Limb (tissue), 2 donors: ENCODE data around the gene FHOD1.
A peak's percentile ranks its signal among the peaks of the same experiment; 100 is the strongest.

ENCODE experiments used
- DNase-seq, 2 donors: peaks; one replicate each; pipeline ENCODE4 v3.0.0-alpha.2; 2016; ENCODE audit errors: extremely low spot score in 2 of 2

FHOD1 gene

GRCh38 chr16:67247192-67248072 lies at the start of gene FHOD1:
Gene FHOD1, minus strand, starts transcription at chr16:67247481. Its CDS starts 71 bp downstream, at chr16:67247410.
- DNase-seq, result peak; percentile 94 to 96

GRCh38 chr16:67296420-67296819 lies 49.1 kb upstream of the FHOD1 start:
- DNase-seq, result no peak

GRCh38 chr16:67294938-67295361 lies 47.7 kb upstream of the FHOD1 start:
- DNase-seq, result no peak

- DNase-seq, result no peak
Observed at GRCh38 chr16:67294171-67294757, 47.0 kb upstream of the FHOD1 start.

GRCh38 chr16:67291461-67291860 lies 44.2 kb upstream of the FHOD1 start:
- DNase-seq, result no peak

GRCh38 chr16:67287960-67288359 lies 40.7 kb upstream of the FHOD1 start:
- no peak for DNase-seq

- no peak for DNase-seq
Observed at GRCh38 chr16:67286441-67287235, 39.4 kb upstream of the FHOD1 start.

- peak in 1 of 2 donors; percentile 48 for DNase-seq
Observed at GRCh38 chr16:67284699-67285646, 37.7 kb upstream of the FHOD1 start.

GRCh38 chr16:67283826-67284555 lies 36.7 kb upstream of the FHOD1 start:
- DNase-seq, result no peak

- DNase-seq, result no peak
Observed at GRCh38 chr16:67283039-67283825, 36.0 kb upstream of the FHOD1 start.

- DNase-seq, result no peak
Observed at GRCh38 chr16:67282447-67282805, 35.1 kb upstream of the FHOD1 start.

- no peak for DNase-seq
Observed at GRCh38 chr16:67281536-67282446, 34.5 kb upstream of the FHOD1 start.

- DNase-seq, result no peak
Observed at GRCh38 chr16:67280090-67281015, 33.1 kb upstream of the FHOD1 start.

- peak; percentile 61 to 79 for DNase-seq
Observed at GRCh38 chr16:67279296-67280089, 32.2 kb upstream of the FHOD1 start, which contains the start of gene PLEKHG4. Gene PLEKHG4, plus strand, starts transcription at chr16:67279532. Its CDS starts 513 bp downstream, at chr16:67280045.

- DNase-seq, result no peak
Observed at GRCh38 chr16:67278773-67279295, 31.6 kb upstream of the FHOD1 start.
